Cardiac septum (tissue), 1 donor: ENCODE results near the gene DCTD. TPM values are rescaled to one million over a fixed set of nuclear protein-coding genes. Genes with fewer than 3 reads are reported as not detected.
"Not testable (repeated sequence)": the region's sequence is repeated elsewhere in the genome, so short reads cannot be mapped to it uniquely, and the experiment has no call there.

Experiments
- DNase-seq: peaks from one replicate; pipeline ENCODE4 v3.0.0-alpha.2; 2020; ENCODE audit warnings: low spot score
- intact Hi-C: fragments of 100-400 bp; cut with DNase I; formaldehyde crosslinking; loops from one replicate; pipeline ENCODE4 v1.14.0; 2022
- total RNA-seq: library from RNA; stranded (reverse); fragmentation: NEBNext Ultra II Directional; extraction: Animal tissue kit (Norgen Biotek cat#: 25700); gene quantifications from one replicate; pipeline ENCODE4 v1.2.1, GENCODE V29; 2021
- donor health status: DM: no; HTN: no; CAD: no.

Gene DCTD
- total RNA-seq, 1 donor from 2014 or later: 49.6 TPM

DNA sequence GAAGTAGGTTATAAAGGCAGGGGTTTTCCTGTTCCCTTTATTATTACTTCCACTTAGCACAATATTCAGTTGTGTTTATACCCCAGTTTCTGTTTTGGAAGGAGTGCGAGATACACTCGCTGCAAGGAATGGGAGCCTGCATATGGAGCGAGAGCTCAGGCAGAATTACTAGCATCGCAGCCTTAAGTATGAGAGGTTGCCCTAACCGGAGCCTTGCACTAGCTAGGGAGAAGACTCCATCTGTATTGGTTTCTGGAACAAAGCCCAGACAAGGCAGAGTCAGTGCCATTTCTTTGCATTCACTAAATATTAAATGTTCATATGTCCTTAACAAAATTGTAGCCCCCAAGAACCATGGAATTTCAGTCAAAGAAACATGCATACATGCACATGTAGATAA is 6.2 kb upstream of the DCTD start:
- no peak for DNase-seq
- intact Hi-C loops: no loop called here

DNA sequence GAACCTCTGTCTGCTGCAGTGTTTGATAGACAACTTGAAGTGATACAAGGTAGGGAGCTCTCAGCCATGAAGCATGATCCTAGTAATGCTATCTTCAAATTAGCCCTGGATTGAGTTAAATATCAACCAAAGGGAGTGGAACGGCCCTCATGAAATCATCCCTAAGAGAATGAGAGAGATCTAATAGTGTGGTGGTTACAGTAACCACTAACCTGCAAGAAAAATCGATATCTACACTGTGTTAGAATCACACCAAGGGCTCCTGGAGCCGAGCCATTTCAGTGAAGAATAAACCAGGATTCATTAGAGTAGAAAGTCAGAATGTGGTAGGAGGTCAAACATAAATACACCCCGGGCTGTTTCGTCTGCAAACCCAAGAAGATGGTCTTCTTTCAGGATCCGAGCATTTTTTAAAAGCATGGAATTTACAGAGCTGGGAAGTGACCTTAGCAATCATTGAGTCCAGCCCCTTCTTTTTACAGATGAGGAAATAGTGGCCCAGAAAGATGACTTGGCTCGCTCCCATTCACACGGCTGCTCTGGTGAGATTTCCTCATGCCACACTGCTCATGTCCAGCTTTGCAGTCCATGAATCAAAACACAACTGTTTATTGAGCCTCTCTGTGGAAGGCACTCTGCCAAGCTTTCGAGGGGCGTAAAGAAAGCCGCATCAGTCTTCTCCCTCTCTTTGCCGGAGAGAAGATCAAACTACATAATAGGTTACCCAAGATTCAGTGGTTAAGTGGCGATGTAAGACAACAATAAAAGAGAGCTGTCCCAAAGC is 5.5 kb upstream of the DCTD start:
- intact Hi-C loops: no loop called here

DNA sequence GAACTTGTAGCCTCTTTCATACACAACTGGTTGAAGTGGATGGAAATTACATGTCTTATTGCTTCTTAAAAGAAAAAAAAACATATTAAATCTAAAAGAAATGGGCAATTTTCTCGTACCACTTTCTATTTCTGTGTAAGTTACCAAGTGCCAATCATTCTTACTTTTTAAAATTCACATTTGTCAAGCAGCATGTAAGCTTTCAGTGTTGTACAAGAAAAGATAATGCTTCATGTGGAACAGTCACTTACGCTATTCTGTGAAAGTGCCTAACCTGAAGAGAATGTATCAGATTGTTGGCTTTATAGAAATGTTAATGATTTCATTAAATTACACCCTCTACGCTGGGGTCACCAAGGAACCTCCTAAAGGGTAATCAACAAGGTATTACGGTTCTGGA is 4.4 kb upstream of the DCTD start:
- intact Hi-C loops: no loop called here

More for the DNA sequence above, 5.5 kb upstream of the DCTD start:
- no peak for DNase-seq

DNA sequence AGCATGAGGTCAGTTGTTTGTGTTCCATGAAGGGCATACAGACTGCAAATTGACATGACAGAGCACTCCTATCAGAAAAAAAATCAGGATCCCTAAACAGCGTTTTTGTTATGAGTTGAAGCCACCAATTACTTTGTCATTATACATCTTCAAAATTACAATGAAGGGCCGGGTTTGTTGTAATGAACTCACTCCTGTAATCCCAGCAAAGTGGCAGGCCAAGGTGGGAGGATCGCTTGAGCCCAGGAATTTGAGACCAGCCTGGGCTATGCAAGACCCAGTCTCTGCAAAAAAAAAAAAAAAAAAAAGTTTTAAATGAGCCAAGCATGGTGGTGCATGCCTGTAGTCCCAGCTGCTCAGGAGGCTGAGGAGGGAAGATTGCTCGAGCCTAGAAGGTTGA is 3.5 kb upstream of the DCTD start:
- intact Hi-C loops: no loop called here
- DNase-seq: no peak

More for the DNA sequence above, 4.4 kb upstream of the DCTD start:
- DNase-seq: no peak

DNA sequence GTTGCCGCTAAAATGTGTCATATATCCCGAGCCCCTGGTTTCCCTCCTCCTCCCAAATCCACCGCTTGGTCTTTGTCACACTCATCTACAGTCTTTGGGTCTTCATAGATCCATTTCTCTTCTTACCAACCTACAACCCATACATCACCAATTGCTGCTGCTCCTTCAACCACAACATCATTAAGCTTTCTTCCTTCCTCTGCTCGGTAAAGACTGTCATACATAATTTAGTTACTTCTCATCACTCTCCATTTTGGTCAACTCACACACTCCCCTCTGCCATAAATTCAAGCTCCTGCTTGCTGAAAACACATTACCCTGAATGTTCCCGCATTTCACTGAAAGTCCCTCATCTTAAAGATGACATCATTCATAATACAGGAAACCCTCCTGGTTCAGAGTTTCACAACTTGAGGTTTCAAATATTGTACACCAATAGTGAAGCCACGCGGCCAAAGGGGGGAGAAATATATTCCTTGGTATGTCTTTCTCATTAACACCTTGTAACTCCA is 1.7 kb upstream of the DCTD start:
- no peak for DNase-seq
- intact Hi-C loops: no loop called here

DNA sequence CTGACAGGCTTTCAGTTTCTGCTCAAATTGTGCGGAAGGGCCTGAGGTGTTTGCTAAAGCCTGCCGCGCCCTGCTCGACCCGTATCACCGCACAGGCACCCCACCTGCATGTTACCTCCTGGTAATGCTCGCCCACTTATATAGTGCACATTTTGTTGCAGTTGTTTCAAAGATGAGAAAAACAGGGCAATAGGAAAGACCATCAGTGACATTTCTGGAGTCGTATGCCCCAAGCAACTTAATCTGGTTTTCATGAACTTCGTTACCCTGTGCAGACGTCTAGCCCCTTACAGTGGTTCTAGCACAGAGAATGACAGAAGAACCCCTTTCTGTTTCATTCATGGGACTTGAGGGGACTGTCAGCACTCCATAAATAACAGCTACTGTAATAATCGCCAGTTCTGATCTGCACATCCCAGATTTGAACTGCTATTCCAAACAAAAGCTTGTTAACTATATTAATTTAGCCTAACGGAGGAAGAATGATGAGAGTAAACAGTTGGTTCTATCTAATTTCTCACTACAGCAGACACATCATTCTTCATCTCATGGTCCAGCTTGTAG is 940 bp upstream of the DCTD start:
- intact Hi-C loops: no loop called here
- DNase-seq: no peak

DNA sequence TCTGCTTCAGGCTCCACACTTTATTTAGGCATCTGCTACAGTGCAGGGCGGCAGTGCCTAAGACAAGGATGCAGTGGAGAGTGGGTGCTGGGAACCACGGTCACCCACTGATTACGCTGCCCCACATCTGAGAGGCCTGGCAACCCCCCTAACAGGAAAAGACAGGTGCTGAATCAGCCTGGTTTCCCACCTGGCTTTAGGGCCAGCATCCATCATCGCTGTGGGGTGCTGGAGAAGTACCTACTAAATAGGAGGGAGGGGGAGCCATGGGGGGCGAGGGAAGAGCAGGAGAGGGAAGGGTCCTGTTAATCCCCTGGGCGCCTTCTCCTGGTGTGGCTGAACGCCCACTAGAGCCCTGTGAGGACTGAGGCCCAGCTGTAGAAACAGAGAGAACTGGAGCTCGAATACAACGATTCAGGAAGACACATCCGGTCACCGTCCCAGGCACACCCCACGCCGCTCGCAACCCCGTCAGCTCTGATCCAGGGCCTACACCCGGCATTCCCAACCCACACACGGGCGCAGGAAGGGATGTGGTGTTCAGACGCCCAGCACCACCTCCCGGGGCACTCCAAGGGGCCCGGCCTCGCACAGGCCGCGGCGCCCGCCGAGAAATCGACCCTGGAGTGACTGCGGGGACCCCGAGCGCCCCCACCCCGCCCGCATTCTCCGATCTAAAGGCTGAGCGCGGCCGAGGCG is 554 bp downstream of the DCTD start:
- DNase-seq: no peak
- intact Hi-C loops: no loop called here

DNA sequence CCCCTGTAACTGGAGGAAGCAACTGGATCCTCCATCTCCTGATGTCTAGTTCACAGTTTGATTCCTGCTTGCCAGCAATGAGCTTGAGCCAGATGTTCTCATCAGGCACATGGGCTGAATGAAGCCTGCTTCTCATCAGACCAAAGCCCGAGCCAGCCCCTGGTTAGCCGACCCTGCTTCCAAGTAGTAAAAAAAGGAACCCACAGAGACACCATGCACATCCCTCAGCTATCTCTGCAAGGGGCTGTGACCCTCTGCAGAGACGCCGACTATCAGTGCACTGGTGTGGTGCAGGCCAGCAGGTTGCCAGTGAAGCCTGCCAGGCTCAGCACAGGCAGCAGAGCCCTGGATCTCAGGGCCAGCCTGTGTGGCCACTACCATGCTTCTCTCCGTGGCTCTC is 2.8 kb downstream of the DCTD start:
- intact Hi-C loops: no loop called here
- DNase-seq: no peak

DNA sequence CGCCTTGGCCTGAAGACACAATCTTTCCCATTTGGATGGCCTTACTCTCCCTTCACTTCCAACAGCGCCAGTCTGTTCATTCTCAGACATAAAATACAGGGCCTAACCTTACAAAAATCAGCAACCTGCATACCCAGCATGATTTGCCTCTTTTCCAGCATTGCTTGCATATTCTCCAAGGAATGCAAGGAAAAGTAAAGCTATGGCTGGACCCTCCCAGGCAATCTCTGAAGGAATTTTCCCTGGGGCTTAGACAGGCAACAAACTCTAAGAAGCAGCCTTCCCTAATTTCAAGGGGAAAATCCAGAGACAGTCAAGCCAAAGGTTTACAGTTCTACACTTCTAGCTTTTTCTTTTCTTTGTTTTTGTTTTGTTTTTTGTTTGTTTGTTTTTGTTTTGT is 3.6 kb downstream of the DCTD start:
- DNase-seq: no peak
- intact Hi-C loops: no loop called here

DNA sequence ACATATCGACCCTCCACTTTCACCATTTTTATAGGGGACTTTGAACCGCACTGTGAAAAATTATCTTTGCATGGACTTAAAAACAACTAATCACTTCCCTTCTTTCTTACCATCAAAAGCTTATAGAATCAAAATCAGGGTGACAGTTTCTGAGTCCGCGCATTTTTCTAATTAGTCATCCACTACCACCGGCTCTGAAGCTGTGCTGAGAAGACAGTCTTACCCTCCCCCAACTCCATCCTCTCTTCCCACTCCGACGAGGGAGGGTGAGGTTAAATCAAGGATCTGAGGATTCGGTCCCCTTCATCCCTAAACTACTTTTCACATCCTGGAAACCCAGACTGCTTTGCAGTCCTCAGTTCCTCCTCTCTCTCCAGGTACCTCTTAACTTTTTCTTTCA is 4.2 kb downstream of the DCTD start:
- no peak for DNase-seq
- intact Hi-C loops: no loop called here

DNA sequence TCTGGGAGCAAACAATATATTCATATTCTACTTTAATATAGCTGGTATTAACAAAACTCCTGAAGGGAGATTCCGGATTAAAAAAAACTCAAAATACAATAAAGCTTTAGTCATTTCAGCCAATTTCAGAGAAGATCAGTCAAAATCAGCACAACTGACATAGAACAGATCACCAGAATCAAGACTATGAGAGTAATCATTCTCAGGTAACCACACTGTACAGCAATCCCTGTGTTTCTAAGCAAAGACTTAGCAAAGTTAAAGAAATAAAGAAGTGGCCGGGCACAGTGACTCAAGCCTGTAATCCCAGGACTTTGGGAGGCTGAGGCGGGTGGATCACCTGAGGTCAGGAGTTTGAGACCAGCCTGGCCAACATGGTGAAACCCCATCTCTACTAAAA is 9.1 kb downstream of the DCTD start:
- intact Hi-C loops: no loop called here
- DNase-seq: no peak

DNA sequence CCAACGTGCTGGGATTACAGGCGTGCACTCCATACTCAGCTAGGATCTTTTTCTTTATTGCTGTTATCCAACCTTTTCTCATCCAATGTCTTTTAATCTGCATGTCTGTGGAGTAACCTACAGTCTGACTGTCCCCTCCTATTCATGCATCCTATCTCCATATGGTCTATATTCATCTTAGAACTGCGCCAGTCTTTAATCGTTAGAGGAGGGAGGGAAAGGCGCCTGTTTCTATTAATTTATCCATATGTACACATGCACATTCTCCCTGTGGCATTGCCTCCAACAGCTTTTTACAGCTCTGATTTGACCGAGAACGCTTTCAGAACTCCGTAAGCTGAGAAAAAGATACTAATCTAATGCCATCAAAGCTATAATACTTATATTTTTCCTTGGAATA is 9.8 kb downstream of the DCTD start:
- intact Hi-C loops: no loop called here
- no peak for DNase-seq

DNA sequence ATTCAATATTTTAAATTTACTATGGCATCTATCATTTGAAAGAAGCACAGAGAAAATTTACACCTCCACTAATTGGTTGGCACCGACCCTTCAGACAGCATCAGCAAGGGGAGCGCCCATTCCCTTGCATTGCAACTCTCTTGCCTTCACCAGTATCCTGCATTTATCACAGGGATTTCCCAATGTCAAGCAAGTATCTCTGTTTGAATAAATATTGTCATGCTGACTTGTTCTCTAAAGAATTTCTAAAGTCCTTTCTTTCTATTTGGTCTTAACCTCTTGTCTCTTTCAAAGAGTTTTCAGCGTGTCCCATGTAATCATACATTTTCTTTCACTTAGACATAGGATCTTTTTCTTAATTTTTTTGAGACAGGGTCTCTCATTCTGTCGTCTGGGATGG is 10.4 kb downstream of the DCTD start:
- no peak for DNase-seq
- intact Hi-C loops: no loop called here

DNA sequence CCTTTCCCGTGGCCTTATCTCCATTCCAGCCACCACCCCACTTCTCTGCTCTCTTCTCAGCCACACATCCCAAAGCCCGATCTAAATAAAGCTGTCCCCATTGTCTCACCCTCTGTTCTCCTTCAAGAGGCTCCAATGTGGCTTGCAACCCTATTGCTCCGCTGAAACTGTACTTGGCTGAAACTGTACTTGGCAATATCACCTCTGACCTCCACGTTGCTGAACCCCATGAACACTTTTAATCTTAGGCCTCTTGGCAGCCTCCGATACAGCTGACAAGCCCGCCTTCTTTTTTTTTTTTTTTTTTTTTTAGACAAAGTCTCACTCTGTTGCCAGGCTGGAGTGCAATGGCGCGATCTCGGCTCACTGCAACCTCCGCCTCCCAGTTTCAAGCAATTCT is 12.1 kb downstream of the DCTD start:
- DNase-seq: no peak
- intact Hi-C loops: no loop called here

DNA sequence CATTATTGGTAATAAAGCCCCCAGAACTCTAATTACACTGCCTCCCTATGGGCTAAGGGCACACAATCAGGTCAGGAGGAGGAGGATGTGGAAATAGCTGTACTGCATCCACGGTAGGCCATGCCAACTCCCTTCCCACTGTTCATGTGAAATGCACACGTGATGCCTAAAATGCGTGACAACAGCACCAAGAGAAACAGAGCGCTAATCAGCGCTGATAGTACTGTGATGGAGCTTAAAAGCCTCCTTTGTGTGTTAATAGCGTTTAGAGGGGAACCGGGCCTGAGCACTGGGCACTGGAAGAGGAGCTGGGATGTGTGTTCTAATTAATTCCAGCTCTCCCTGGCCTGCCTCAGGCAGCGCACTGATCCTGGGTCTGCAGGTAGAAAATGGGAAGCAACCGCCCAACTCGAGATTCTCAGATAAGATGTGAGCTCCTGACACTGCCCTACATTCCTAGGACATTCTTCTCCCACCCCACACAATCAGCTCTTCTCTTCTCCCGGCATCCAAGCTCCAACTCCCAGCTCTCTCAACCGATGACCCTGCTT is 12.9 kb downstream of the DCTD start:
- no peak for DNase-seq
- intact Hi-C loops: no loop called here

DNA sequence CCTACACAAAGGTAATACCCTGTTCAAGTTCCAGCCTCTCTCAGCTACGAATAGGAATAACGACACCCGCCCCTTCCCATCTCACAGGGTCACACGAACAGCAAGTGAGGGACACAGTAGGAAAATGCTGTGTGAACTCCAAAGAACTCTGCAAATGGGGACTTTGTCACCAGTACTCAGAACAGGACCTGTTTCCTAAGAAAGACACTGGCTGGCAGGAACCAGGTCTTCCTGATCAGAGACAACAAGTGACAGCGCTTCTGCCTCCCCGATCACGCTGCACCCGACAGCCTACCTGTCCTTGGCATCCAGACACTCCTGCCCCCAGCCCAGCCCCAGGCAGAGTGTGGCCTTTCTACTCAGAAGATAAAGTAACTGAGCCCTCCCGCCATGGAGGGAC is 14.2 kb downstream of the DCTD start:
- DNase-seq: no peak
- intact Hi-C loops: no loop called here

DNA sequence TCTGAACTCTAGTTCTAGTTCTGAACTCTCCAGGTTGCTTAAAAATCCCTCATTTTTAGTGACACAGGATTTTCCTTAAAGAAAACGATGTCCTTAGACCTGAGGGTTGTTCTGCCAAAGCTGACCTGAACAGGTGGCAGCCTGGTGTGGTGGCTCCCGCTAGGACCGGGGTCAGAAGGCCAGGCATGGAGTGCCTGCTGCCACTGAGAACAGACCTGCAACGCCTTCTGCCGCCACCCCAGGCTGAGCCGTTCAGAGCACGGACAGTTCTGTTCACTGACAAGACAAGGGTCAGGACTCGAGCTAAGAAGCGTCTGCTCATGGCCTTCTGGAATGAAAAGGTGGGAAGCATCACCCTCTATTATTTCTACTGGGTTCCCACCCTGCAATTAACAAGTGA is 15.8 kb downstream of the DCTD start:
- no peak for DNase-seq
- intact Hi-C loops: no loop called here

DNA sequence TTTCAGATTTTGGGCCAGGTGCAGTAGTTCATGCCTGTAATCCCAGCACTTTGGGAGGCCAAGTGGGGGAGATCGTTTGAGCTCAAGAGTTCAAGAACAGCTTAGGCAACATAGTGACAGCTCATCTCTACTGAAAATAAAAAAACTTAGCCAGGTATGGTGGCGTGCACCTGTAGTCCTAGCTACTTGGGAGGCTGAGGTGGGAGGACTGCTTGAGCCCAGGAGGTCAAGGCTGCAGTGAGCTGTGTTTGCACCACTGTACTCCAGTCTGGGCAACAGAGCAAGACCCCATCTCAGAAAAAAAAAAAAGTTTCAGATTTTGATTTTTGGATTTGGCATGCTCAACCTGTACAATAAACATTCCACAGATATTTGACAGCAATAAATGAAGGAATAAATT is 17.2 kb downstream of the DCTD start:
- intact Hi-C loops: not testable (repeated sequence)

DNA sequence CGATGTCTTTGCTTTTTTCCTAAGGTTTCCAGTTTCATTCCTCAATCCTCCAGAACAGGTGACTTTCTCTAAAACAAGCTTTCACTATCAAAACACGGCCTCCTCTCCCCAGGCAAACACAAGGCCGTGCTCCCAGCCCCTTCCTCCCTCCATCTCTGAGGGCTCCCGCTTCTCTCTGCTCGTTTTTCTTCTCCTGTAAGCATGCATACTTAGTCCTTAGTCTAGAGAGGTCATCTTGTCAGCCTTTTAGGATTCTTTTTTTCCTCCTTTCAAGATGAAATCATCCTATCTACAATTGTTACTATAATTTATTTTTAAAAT is 18.7 kb downstream of the DCTD start:
- no peak for DNase-seq

More for the DNA sequence above, 17.2 kb downstream of the DCTD start:
- DNase-seq: not testable (repeated sequence)

DNA sequence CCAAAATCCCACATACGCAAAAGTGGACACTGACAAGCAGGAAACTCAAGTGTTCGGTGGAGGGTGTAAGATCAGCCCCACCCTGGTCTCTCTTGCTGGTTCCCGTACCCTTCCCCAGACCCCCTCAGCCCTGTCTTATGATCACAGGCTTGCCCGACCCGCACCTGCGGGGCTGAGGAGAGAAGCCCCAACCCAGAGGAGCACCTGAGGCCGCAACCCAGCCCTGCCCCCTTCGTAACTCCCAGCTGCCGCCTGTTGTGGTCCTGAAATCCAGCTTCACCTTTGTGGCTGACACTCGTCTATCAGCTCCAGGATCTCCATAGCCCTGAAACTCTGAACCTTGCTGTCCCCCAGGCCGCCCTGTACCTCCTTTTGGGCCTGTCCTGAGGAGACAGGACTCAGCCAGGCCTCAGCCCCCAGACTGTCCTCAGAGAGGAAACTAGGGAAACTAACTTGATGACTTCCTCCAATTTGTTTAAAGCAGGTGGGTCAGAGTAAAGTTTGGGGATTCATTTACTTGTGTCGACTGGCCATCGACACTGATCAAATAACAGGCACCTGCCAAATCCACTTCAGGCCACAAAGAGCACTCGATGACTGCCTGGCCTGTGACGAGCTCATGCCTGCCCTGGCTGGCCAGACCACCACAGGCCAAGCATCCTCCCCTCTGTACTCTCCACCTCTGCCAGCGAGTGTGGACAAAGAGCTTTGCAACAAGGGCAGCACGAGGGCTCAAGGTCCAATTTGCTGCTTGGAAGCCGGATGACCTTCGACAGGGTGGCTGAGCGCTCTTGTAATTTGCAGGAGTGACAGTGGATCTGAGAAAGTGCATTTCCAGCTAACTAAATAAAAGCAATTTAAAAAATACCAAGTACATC is 19.3 kb downstream of the DCTD start:
- DNase-seq: no peak
- intact Hi-C loops: no loop called here

More for the DNA sequence above, 18.7 kb downstream of the DCTD start:
- intact Hi-C loops: no loop called here
